Kidney tubule cell (primary cell): ENCODE data around the gene DNAJB12.
"Not testable (repeated sequence)": the region's sequence is repeated elsewhere in the genome, so short reads cannot be mapped to it uniquely, and the experiment has no call there.

Experiments used
- DNase-seq: peaks from one replicate; pipeline ENCODE4 v3.0.0-alpha.2; 2018; ENCODE audit warnings: low spot score

DNAJB12 gene

DNA sequence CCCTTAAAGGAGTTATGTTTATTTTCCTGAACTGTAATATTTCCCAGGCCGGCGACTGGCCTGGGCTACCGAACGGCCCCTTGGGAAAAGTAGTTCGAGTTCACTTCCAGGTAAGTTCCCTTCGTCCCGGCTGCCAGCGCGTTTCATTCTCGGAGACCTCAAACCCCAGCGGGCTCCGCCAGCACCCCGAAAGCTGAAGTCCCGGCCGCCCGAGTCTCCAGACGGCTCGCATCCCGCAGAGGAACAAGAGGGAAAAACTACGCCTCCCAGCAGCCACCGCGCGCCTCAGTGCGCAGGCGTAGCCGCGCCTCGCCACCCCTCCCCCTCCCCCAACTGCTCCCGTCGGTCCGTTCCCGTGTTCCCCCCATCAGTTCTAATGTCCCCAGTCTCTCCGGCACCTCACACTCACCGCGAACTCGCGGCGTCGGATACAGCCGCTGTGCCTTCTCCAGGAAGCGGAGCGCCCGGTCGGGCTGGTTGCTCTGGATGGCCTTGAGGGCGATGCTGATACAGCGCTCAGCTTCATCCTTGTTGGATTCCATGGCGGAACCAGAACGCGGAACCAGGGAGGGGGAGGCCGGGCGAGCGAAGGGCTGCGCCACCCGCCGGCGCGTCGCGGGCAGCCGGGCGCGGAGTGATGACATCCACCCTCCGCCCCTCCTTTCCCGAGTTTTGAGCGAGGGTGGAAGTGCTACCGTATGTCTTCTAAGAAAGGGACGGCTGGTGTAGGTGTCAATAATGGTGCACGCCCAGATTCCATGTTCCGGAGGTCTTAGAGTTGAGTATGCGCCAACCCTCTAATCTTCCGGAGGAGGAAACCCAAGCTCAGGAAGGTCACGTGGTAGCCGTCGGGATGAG, at the start of gene DNAJB12:
Gene DNAJB12, minus strand, starts transcription at position 564 of the 858 bp plus-strand sequence. Its CDS starts 22 bp downstream, at position 542.
- DNase-seq = peak; percentile 98

DNA sequence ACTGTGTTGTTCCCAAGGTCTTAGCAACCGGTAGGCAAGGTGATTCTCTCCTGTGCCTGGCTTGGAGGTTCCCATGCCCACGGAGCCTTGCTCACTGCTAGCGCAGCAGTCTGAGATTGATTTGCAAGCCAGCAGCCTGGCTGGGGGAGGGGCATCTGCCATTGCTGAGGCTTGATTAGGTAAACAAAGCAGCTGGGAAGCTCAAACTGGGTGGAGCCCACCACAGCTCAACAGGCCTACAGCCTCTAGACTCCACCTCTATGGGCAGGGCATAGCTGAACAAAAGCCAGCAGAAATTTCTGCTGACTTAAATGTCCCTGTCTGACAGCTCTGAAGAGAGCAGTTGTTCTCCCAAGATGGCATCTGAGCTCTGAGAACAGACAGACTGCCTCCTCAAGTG, 40.9 kb upstream of the DNAJB12 start:
- DNase-seq = not testable (repeated sequence)

DNA sequence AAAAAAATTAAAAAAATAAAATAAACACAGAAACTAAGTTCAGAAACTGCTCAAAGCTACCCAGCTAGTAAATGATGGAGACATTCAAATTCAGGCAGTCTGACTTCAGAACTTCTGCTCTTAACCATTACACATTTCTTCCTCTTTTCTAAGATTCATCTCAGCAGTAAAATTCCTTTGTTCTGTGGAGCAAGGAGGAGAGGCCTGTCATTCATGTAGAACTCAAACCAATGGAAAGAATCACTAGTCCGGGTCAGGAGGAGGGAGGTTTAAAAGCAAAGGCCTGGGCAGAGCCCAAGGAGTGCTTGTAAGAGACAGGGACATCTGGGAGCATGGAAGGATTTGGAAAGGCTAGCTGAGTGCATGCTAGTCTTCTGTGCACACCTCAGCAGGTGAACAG, 37.9 kb upstream of the DNAJB12 start:
- DNase-seq = peak; percentile 53

- no peak for DNase-seq
Measured at GRCh38 chr10:72390764-72391163, 36.0 kb upstream of the DNAJB12 start.

GRCh38 chr10:72389716-72390115, 35.0 kb upstream of the DNAJB12 start:
- no peak for DNase-seq

DNA sequence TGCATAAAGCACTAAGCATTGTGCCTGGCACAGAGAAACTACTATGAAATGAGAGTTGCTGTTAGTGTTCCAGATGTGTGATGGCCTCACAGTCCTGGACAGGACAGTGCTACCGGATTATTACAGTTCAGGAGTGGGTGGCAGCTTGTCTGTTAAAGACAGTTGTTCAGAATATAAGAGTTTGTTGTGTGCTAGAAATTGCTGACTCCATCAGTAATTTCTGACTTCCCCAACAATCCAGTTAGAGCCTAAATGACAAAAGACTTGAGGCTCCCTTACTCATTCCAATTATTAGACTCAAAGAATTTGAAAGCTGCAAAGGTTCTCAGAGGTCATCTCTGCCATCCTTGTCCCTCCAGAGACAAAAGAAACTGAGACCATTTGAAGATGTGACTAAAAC, 34.3 kb upstream of the DNAJB12 start:
- no peak for DNase-seq

DNA sequence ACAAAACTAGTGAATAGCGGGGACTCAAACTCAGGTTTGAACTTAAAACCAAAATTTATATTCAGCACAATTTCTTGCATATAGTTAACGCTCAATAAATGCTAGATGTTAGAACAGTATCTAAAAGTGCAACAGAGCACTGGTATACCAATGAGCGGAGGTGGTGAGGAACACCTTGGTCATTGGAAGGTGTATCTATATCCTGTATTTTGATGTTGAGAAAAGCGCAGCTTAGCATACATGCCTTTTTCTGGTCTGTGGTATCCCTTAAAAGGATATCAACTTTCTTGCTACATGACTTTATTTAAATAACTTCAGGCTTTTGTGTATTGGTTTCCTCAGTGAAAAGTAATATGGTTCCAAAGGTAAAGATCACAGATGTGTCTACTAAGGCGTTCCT, 33.3 kb upstream of the DNAJB12 start:
- DNase-seq = no peak

- DNase-seq = no peak
Measured at GRCh38 chr10:72386916-72387586, 32.3 kb upstream of the DNAJB12 start.

- DNase-seq = no peak
Measured at GRCh38 chr10:72385724-72386123, 31.0 kb upstream of the DNAJB12 start.

GRCh38 chr10:72384982-72385381, 30.3 kb upstream of the DNAJB12 start:
- DNase-seq = peak; percentile 13

DNA sequence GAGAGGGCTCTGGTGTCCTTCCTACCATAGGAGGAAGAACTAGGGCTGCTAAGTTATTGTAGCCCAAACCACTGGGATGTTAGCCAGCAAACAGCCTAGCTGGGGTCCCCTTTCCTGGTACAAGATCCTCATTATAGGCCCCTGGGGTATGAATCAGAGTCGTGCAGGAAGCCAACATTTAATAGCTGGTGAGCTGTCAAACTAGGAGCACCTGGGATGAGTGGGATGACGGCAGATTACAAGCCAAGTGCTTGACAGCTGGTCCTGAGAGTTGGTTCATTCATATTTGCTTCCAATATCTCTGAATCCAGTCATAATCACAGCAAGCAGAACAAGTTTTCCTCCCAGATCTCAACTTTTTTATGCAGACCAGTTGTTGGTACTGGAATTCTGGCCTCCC, 25.1 kb upstream of the DNAJB12 start:
- no peak for DNase-seq

- no peak for DNase-seq
Measured at GRCh38 chr10:72379062-72379461, 24.3 kb upstream of the DNAJB12 start.

DNA sequence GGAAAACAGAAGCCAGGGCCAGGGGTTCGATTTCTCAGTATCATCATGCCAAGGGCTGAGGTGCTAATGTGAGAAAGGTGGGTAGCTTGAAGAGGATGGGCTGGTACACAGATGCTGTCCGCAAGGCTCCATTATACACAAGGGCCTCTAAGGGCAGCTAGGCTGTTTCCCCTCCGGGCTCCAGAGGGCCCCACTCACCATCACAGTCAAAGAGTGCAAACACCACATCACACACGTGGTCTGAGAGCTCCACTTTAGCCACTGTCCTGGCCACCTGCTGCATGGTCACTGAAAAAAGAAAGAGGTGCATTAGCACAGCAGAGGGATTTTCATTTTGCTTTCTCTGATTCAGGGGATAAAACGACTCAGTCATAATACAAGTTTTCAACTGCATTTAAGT, 20.9 kb upstream of the DNAJB12 start:
- no peak for DNase-seq

GRCh38 chr10:72375173-72375572, 20.5 kb upstream of the DNAJB12 start:
- no peak for DNase-seq

DNA sequence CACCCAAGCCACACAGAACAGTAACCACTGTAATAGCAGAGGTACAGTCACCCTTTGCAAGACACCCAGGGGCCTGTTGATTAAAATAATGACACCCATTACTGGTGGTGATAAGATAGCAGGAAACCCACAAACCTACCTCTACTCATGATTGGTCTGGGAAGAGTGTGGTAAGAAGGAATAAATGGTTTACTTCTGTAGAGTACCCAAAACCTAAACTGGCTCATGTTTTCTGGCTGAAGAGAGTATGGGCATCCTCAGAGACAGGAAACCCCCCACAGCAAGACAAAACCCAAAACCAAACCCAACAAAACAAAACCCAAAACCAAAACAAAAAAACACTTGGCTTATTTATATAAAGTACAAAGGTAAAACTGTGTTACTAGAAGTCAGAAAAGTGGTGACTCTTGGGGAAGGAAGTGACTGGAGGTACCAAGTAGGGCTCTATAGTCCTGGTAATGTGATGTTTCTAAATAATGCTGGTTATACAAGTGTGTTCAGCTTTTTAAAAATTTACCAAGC, 15.5 kb upstream of the DNAJB12 start:
- no peak for DNase-seq

GRCh38 chr10:72367301-72367960, 12.7 kb upstream of the DNAJB12 start:
- peak; percentile 26 for DNase-seq

DNA sequence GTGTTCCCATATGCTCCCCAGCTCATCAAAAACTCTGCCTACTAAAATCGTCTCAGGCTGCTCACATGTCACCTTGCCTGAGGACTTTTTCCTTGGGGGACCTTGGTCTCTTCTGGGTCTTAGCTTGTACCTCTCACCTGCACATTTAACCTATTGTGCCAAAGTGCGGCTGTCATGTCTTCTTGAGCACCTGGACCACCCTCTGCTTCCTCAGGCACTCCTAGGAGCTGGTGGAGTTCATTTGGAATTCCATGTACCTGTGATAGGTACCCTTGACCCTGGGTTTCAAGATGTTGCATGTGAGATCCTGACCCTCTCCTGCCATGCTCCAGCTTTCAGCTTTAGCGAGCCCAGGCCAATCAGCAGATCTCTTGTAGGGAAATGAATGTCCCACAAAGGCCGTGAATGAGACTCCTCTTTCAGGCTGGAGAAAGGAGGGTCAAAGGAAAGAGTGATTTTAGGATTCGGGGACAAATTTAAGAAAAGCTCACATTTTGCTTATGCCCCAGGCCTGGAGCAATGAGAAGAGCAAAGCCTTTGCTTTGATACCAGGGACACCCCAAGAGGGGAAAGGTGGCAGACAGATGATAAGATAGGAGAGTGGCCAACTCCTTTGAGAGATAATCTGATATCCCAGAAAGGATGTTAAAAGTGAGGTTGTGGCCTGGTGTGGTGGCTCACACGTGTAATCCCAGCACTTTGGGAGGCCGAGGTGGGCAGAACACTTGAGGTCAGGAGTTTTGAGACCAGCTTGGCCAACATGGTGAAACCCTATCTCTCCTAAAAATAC, 10.6 kb upstream of the DNAJB12 start:
- DNase-seq = no peak

- peak; percentile 92 for DNase-seq
Measured at GRCh38 chr10:72364239-72364777, 9.6 kb upstream of the DNAJB12 start.

DNA sequence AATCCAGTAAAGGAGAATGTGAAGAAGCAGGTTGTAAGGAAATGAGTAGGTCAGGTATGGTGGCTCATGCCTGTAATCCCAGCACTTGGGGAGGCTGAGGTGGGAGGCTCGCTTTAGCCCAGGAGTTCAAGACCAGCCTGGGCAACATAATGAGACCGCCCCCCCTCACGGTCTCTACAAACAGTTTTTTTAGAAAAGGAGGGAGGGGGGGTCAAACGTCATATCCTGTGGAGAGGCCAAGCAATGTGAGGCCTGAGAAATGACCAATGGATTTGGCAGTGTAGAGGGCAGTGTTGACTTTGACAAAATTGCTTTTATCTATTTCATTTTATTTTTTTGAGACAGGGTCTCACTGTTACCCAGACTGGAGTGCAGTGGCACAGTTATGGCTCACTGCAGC, 2.3 kb upstream of the DNAJB12 start:
- no peak for DNase-seq

DNA sequence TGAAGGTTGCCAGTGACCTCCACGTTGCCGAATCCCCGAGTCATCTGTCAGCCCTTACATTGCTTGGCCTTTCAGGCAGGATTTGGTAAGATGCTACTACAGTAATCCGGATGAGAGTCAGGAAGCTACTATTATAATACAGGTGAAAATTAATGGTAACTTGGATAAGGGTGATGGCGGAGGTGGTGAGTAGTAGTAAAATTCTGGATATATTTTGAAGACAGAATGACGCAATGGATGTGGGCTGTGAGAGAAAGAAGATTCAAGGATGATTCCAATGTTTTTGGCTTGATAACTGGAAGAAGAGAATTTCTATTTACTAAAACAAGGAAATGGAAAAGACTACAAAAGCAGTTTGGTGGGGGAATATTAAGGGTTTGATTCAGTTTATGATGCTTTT, 1.4 kb upstream of the DNAJB12 start:
- DNase-seq = no peak

GRCh38 chr10:72355214-72355555, 466 bp upstream of the DNAJB12 start:
- DNase-seq = no peak

- DNase-seq = peak; percentile 35
Measured at GRCh38 chr10:72353965-72354355, 759 bp downstream of the DNAJB12 start.
